Tibial artery (tissue), 4 donors: Measurements from ENCODE around the gene POLN.

ENCODE experiments used
- DNase-seq, 2 donors: peaks; one replicate each; pipeline ENCODE4 v3.0.0-alpha.2; 2019
- H3K27ac ChIP-seq, 2 donors: fragments of 200-600 bp; sonication (generic) in 1 of 2; 1 replicate in 1 of 2; 2 replicates in 1 of 2; pipeline ENCODE4 v1.5.1; 2018 to 2019; ENCODE audit warnings: mild to moderate bottlenecking in 1 of 2
- H3K27me3 ChIP-seq, 2 donors: fragments of 200-600 bp; sonication (generic) in 1 of 2; one replicate each; pipeline versions ENCODE4 v1.5.1 to v1.6.0; 2016 to 2019
- H3K36me3 ChIP-seq, 3 donors: fragments of 200-600 bp; sonication (generic) in 2 of 3; one replicate each; pipeline ENCODE4 v1.5.1; 2016 to 2019; ENCODE audit warnings: mild to moderate bottlenecking in 2 of 3
- H3K4me1 ChIP-seq, 4 donors: fragments of 200-600 bp; sonication (generic) in 2 of 4; 1 replicate in 3 of 4; 2 replicates in 1 of 4; pipeline ENCODE4 v1.5.1; 2016 to 2019
- H3K4me3 ChIP-seq, 2 donors: fragments of 200-600 bp; sonication (generic) in 1 of 2; 1 replicate in 1 of 2; 2 replicates in 1 of 2; pipeline ENCODE4 v1.5.1; 2018 to 2019; ENCODE audit warnings: mild to moderate bottlenecking in 2 of 2
- H3K9me3 ChIP-seq, 3 donors: fragments of 200-600 bp; sonication (generic) in 1 of 3; one replicate each; pipeline ENCODE4 v1.5.1; 2016 to 2019
- intact Hi-C: fragments of 100-400 bp; cut with DNase I; formaldehyde crosslinking; loops from one replicate; pipeline ENCODE4 v1.15.0; 2023; ENCODE audit warnings: low total_unique reads
- TF ChIP-seq, protein P1 (sequence below), 2 experiments: fragments of 200-600 bp in 1 of 2; fragments of 450-650 bp in 1 of 2; IDR thresholded peaks; one replicate each; pipeline ENCODE4 v1.5.1; 2017 to 2019; ENCODE audit warnings: antibody characterized with exemption in 2 of 2, mild to moderate bottlenecking in 1 of 2, moderate library complexity in 1 of 2

POLN gene

DNA sequence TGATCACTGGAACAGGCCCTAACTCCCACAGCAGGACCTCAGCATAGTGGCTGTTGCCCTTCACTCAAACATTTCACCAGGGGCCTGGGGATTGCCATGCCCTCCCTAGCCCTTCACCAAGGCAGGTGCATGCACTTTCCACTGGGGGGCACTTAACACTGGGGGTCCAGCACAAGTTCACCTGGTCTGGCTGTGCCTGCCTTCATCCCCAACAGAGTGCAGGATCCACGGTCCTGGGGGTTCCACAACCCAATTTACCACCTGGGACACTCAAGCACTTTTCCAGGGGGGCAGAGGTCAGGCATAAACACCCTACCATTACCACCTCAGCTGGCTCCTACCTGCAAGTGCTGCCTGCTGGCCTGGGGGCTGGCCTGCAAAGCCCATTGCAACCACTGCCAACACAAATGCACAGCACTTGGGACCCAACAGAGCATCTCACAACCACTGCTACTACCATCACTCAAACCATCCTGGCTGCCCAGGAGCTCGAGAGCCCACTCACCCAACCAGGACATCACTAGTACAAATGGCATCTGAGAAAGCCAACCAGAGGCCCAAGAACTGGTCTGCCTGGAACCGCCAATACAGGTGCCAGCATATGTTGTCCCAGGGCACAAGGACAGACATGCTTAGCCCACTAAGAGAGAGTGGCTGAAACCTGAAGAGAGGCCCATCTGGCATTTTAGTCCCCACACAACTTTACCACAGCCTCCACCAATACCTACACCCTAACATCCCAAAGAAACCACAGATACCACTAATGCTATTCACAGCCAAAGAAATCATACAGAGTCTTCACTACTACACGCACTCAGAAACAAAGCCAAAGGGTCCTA lies 139.7 kb downstream of the POLN start:
- TF ChIP-seq, protein P1, sequence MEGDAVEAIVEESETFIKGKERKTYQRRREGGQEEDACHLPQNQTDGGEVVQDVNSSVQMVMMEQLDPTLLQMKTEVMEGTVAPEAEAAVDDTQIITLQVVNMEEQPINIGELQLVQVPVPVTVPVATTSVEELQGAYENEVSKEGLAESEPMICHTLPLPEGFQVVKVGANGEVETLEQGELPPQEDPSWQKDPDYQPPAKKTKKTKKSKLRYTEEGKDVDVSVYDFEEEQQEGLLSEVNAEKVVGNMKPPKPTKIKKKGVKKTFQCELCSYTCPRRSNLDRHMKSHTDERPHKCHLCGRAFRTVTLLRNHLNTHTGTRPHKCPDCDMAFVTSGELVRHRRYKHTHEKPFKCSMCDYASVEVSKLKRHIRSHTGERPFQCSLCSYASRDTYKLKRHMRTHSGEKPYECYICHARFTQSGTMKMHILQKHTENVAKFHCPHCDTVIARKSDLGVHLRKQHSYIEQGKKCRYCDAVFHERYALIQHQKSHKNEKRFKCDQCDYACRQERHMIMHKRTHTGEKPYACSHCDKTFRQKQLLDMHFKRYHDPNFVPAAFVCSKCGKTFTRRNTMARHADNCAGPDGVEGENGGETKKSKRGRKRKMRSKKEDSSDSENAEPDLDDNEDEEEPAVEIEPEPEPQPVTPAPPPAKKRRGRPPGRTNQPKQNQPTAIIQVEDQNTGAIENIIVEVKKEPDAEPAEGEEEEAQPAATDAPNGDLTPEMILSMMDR (IDR thresholded peaks at IDR 0.05), result no peak
- H3K4me1 ChIP-seq, result no peaks in the 10 kb centered on the region
- intact Hi-C loops, result no loop called here
- no peak overlapping the region for H3K27ac ChIP-seq
- no peak for DNase-seq
- peaks cover 0 to 33% (median 30%) of the 10 kb centered on the region in 3 donors for H3K9me3 ChIP-seq
- no peaks in the 10 kb centered on the region for H3K27me3 ChIP-seq
- H3K4me3 ChIP-seq, result no peak overlapping the region
- H3K36me3 ChIP-seq, result peaks cover 0 to 9% (median 1%) of the 10 kb centered on the region in 3 donors

GRCh38 chr4:2101346-2102044 lies 140.4 kb downstream of the POLN start:
- intact Hi-C loops, result no loop called here

GRCh38 chr4:2096073-2096609 lies 145.8 kb downstream of the POLN start:
- no peak overlapping the region for H3K4me3 ChIP-seq

More at GRCh38 chr4:2101346-2102044, 140.4 kb downstream of the POLN start:
- H3K27me3 ChIP-seq, result no peaks in the 10 kb centered on the region
- no peak for DNase-seq
- no peak overlapping the region for H3K27ac ChIP-seq
- H3K9me3 ChIP-seq, result peaks cover 0 to 36% (median 35%) of the 10 kb centered on the region in 3 donors
- TF ChIP-seq, protein P1 (IDR thresholded peaks at IDR 0.05), result no peak
- H3K36me3 ChIP-seq, result peaks cover 0 to 9% (median 4%) of the 10 kb centered on the region in 3 donors
- H3K4me1 ChIP-seq, result no peaks in the 10 kb centered on the region
- no peak overlapping the region for H3K4me3 ChIP-seq

GRCh38 chr4:2095236-2096072 lies 146.5 kb downstream of the POLN start:
- intact Hi-C loops, result no loop called here
- Histone ChIP-seq H3K27ac (no peak overlapping the region), H3K4me1 (no peaks in the 10 kb centered on the region), H3K27me3 (no peaks in the 10 kb centered on the region), H3K4me3 (no peak overlapping the region), H3K9me3 (peaks cover 0 to 11% (median 6%) of the 10 kb centered on the region in 3 donors), H3K36me3 (peaks cover 0 to 4% (median 0%) of the 10 kb centered on the region in 3 donors)
- TF ChIP-seq, protein P1 (IDR thresholded peaks at IDR 0.05), result no peak
- DNase-seq, result no peak

More at GRCh38 chr4:2096073-2096609, 145.8 kb downstream of the POLN start:
- TF ChIP-seq, protein P1 (IDR thresholded peaks at IDR 0.05), result no peak
- H3K27ac ChIP-seq, result no peak overlapping the region
- H3K9me3 ChIP-seq, result peaks cover 0 to 11% (median 6%) of the 10 kb centered on the region in 3 donors
- no peaks in the 10 kb centered on the region for H3K27me3 ChIP-seq
- intact Hi-C loops, result no loop called here
- no peak for DNase-seq
- H3K36me3 ChIP-seq, result peaks cover 0 to 4% (median 0%) of the 10 kb centered on the region in 3 donors
- H3K4me1 ChIP-seq, result no peaks in the 10 kb centered on the region

DNA sequence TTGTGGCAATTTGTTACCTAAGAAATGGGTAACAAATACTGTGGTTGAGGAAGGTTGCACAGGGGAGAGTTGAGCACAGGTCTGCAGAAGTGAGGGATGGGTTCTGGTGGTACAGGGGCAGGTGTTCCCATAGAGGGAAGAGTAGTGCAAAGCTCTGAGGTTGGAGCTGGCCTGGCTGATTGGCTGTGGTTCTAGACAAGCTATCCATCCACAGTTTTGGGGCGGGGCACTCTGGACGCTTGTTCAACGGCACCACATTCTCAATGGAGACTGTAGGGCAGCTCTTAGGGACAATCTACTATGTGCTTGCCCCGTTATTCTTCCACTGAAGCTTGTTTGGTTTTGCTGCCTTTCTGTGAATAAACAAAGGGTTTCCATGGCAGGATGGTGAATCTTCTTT lies 147.4 kb downstream of the POLN start:
- no peaks in the 10 kb centered on the region for H3K4me1 ChIP-seq
- no peak for DNase-seq
- H3K9me3 ChIP-seq, result peaks cover 0 to 11% (median 6%) of the 10 kb centered on the region in 3 donors
- H3K36me3 ChIP-seq, result peaks cover 0 to 4% (median 0%) of the 10 kb centered on the region in 3 donors
- no peak overlapping the region for H3K4me3 ChIP-seq
- intact Hi-C loops, result no loop called here
- no peaks in the 10 kb centered on the region for H3K27me3 ChIP-seq
- H3K27ac ChIP-seq, result no peak overlapping the region
- TF ChIP-seq, protein P1 (IDR thresholded peaks at IDR 0.05), result no peak
